Vagina (tissue), 2 donors: ENCODE data around the gene HOXB2. TPM values are rescaled to one million over a fixed set of nuclear protein-coding genes. Genes with fewer than 3 reads are reported as not detected.

Experiments
- DNase-seq, 2 donors: peaks; one replicate each; pipeline ENCODE4 v3.0.0-alpha.2; 2017; ENCODE audit errors: extremely low spot score in 2 of 2
- H3K27ac ChIP-seq: fragments of 200-600 bp; sonication (generic); one replicate; pipeline ENCODE4 v1.5.1; 2019
- H3K27me3 ChIP-seq: fragments of 200-600 bp; sonication (generic); one replicate; pipeline ENCODE4 v1.5.1; 2019
- H3K36me3 ChIP-seq, 2 donors: fragments of 200-600 bp; sonication (generic); one replicate each; pipeline ENCODE4 v1.5.1; 2017 to 2019
- H3K4me1 ChIP-seq: fragments of 200-600 bp; sonication (generic); one replicate; pipeline ENCODE4 v1.5.1; 2019
- H3K4me3 ChIP-seq, 2 donors: fragments of 200-600 bp; sonication (generic); 1 replicate in 1 of 2; 2 replicates in 1 of 2; pipeline ENCODE4 v1.5.1; 2016 to 2019
- H3K9me3 ChIP-seq: fragments of 200-600 bp; sonication (generic); one replicate; pipeline ENCODE4 v1.5.1; 2019
- CTCF ChIP-seq, 3 experiments: fragments of 450-650 bp in 2 of 3; fragments of 200-600 bp in 1 of 3; sonication (generic) in 1 of 3; IDR thresholded peaks; one replicate each; pipeline ENCODE4 v1.5.1; 2017 to 2019; ENCODE audit warnings: antibody characterized with exemption in 3 of 3, mild to moderate bottlenecking in 2 of 3, moderate library complexity in 2 of 3
- POLR2A ChIP-seq, 2 donors: fragments of 450-650 bp; IDR thresholded peaks; one replicate each; pipeline ENCODE4 v1.6.1; 2017; ENCODE audit warnings: antibody characterized with exemption in 2 of 2, mild to moderate bottlenecking in 2 of 2, moderate library complexity in 2 of 2
- POLR2AphosphoS5 ChIP-seq, 2 donors: sonication (generic); formaldehyde crosslinking; IDR thresholded peaks; one replicate each; pipeline ENCODE4 v1.9.0; 2017; ENCODE audit warnings: antibody characterized with exemption in 2 of 2, mild to moderate bottlenecking in 2 of 2, low read depth in 1 of 2; ENCODE audit not compliant: insufficient read depth in 1 of 2
- intact Hi-C: fragments of 100-400 bp; cut with DNase I; formaldehyde crosslinking; loops from one replicate; pipeline ENCODE4 v1.15.1; 2023
- total RNA-seq: library from RNA; depleted of rRNA; stranded (reverse); fragments of >200 nt; gene quantifications from one replicate; pipeline ENCODE4 v1.2.3, GENCODE V29; 2016

Gene HOXB2
- total RNA-seq, 1 donor from 2014 or later = 14.2 TPM

GRCh38 chr17:48546924-48547807 lies 2.3 kb upstream of the HOXB2 start:
- H3K27me3 ChIP-seq = no peaks in the 10 kb centered on the region
- H3K4me3 ChIP-seq = peak overlapping the region; percentile 6 to 17
- H3K27ac ChIP-seq = peak overlapping the region; percentile 70
- no peaks in the 10 kb centered on the region for H3K36me3 ChIP-seq
- H3K9me3 ChIP-seq = no peaks in the 10 kb centered on the region
- peaks cover 34% of the 10 kb centered on the region for H3K4me1 ChIP-seq
- TF ChIP-seq POLR2AphosphoS5 (IDR thresholded peaks at IDR 0.05; ENCODE audit: insufficient read depth in 1 of 2, low read depth in 1 of 2) = no peak
- intact Hi-C loops = no loop called here
- DNase-seq = no peak

- Histone ChIP-seq H3K27me3 (no peaks in the 10 kb centered on the region), H3K4me3 (peak overlapping the region; percentile 6 to 17), H3K36me3 (no peaks in the 10 kb centered on the region), H3K9me3 (no peaks in the 10 kb centered on the region), H3K27ac (peak overlapping the region; percentile 70), H3K4me1 (peaks cover 40% of the 10 kb centered on the region)
- no peak for DNase-seq
- no peak for TF ChIP-seq POLR2AphosphoS5 (IDR thresholded peaks at IDR 0.05; ENCODE audit: insufficient read depth in 1 of 2, low read depth in 1 of 2)
- TF ChIP-seq CTCF (IDR thresholded peaks at IDR 0.05) = no peak
- TF ChIP-seq POLR2A (IDR thresholded peaks at IDR 0.05) = no peak
- intact Hi-C loops = no loop called here
Observed at GRCh38 chr17:48546137-48546923, 1.4 kb upstream of the HOXB2 start.

GRCh38 chr17:48545539-48545938 lies 630 bp upstream of the HOXB2 start:
- intact Hi-C loops = no loop called here
- TF ChIP-seq CTCF (IDR thresholded peaks at IDR 0.05) (no peak), POLR2A (IDR thresholded peaks at IDR 0.05) (no peak), POLR2AphosphoS5 (IDR thresholded peaks at IDR 0.05; ENCODE audit: insufficient read depth in 1 of 2, low read depth in 1 of 2) (no peak)
- H3K9me3 ChIP-seq = no peaks in the 10 kb centered on the region
- H3K4me1 ChIP-seq = peaks cover 47% of the 10 kb centered on the region
- DNase-seq = no peak
- peak overlapping the region; percentile 95 for H3K27ac ChIP-seq
- no peaks in the 10 kb centered on the region for H3K27me3 ChIP-seq
- H3K4me3 ChIP-seq = no peak overlapping the region
- no peaks in the 10 kb centered on the region for H3K36me3 ChIP-seq

- Histone ChIP-seq H3K4me3 (peak overlapping the region; percentile 65 to 71), H3K36me3 (no peaks in the 10 kb centered on the region), H3K9me3 (no peaks in the 10 kb centered on the region), H3K27ac (peak overlapping the region; percentile 95), H3K4me1 (peaks cover 47% of the 10 kb centered on the region), H3K27me3 (no peaks in the 10 kb centered on the region)
- intact Hi-C loops = no loop called here
- TF ChIP-seq CTCF (IDR thresholded peaks at IDR 0.05) (no peak), POLR2AphosphoS5 (IDR thresholded peaks at IDR 0.05; ENCODE audit: insufficient read depth in 1 of 2, low read depth in 1 of 2) (peak in 1 of 2 donors; percentile 69), POLR2A (IDR thresholded peaks at IDR 0.05) (peak in 1 of 2 donors; percentile 5)
- DNase-seq = no peak
Observed at GRCh38 chr17:48544349-48545021, 424 bp downstream of the HOXB2 start.

GRCh38 chr17:48543854-48544348 lies 1.0 kb downstream of the HOXB2 start:
- Histone ChIP-seq H3K4me1 (peaks cover 47% of the 10 kb centered on the region), H3K27me3 (no peaks in the 10 kb centered on the region)

More at GRCh38 chr17:48543854-48544348, 1.0 kb downstream of the HOXB2 start:
- Histone ChIP-seq H3K9me3 (no peaks in the 10 kb centered on the region), H3K4me3 (peak overlapping the region; percentile 65 to 71), H3K36me3 (no peaks in the 10 kb centered on the region), H3K27ac (peak overlapping the region; percentile 95)
- TF ChIP-seq POLR2AphosphoS5 (IDR thresholded peaks at IDR 0.05; ENCODE audit: insufficient read depth in 1 of 2, low read depth in 1 of 2) = no peak
- no peak for TF ChIP-seq CTCF (IDR thresholded peaks at IDR 0.05)
- TF ChIP-seq POLR2A (IDR thresholded peaks at IDR 0.05) = no peak
- DNase-seq = no peak
- intact Hi-C loops = loop anchor here (2.0 kb wide), 1 partner anchor 33 kb away; no protein-coding TSS in a partner anchor
